HEK293 (cell line): Measurements from ENCODE around the gene SLC16A6.

Experiments used
- CTCF ChIA-PET: fragments of 350-600 bp; formaldehyde crosslinking; extraction: SDS; loops from one replicate; lab custom pipeline; 2021; ENCODE audit warnings: antibody characterized with exemption; lab: Yijun Ruan, JAX
- POLR2A ChIA-PET: fragments of 300-600 bp; formaldehyde crosslinking; extraction: SDS; loops from one replicate; lab custom pipeline; 2020; ENCODE audit warnings: antibody characterized with exemption, inconsistent platforms; lab: Yijun Ruan, JAX
- H3K27ac ChIP-seq: fragments of 200-500 bp; sonication (Bioruptor generic); 2 replicates; pipeline ENCODE4 v1.5.1; 2014; ENCODE audit warnings: low read depth, low read length, control low read depth, inconsistent platforms; ENCODE audit errors: extremely low read depth
- H3K36me3 ChIP-seq, 2 experiments: fragments of 200-500 bp in 1 of 2; sonication (Bioruptor generic) in 1 of 2; 1 replicate in 1 of 2; 2 replicates in 1 of 2; pipeline ENCODE4 v1.5.1; 2014 to 2017; ENCODE audit warnings: inconsistent platforms in 2 of 2, low read length in 2 of 2; ENCODE audit not compliant: control insufficient read depth in 2 of 2, insufficient read depth in 1 of 2
- H3K4me1 ChIP-seq: fragments of 200-500 bp; sonication (Bioruptor generic); 2 replicates; pipeline ENCODE4 v1.5.1; 2014; ENCODE audit warnings: mild to moderate bottlenecking, low read length, inconsistent platforms; ENCODE audit not compliant: control insufficient read depth, insufficient read depth
- H3K4me3 ChIP-seq: 2 replicates; pipeline ENCODE4 v1.5.1; 2011; ENCODE audit warnings: low read depth, mild to moderate bottlenecking, control low read depth, low read length, moderate library complexity
- H3K9me3 ChIP-seq: fragments of 200-500 bp; sonication (Bioruptor generic); 2 replicates; pipeline ENCODE4 v1.5.1; 2014; ENCODE audit warnings: low read depth, low read length, inconsistent platforms; ENCODE audit not compliant: control insufficient read depth, insufficient read depth
- GLI2 ChIP-seq: fragments of 450-650 bp; formaldehyde crosslinking; IDR thresholded peaks from 2 replicates; pipeline ENCODE4; 2017; ENCODE audit warnings: missing biosample characterization, missing genetic modification characterization, low read depth, borderline replicate concordance
- GLI4 ChIP-seq: fragments of 450-650 bp; formaldehyde crosslinking; IDR thresholded peaks from 2 replicates; pipeline ENCODE4 v1.5.1; 2016; ENCODE audit warnings: missing biosample characterization, missing genetic modification characterization
- GLIS2 ChIP-seq: fragments of 450-650 bp; formaldehyde crosslinking; IDR thresholded peaks from 2 replicates; pipeline ENCODE4 v1.5.1; 2016; ENCODE audit warnings: missing biosample characterization, missing genetic modification characterization
- PRDM1 ChIP-seq: fragments of 450-650 bp; formaldehyde crosslinking; IDR thresholded peaks from 2 replicates; pipeline ENCODE4; 2016; ENCODE audit warnings: missing biosample characterization, missing genetic modification characterization
- ZBTB17 ChIP-seq: fragments of 450-650 bp; formaldehyde crosslinking; IDR thresholded peaks from 2 replicates; pipeline ENCODE4 v1.5.1; 2016; ENCODE audit warnings: missing biosample characterization, missing genetic modification characterization
- ZBTB20 ChIP-seq: fragments of 450-650 bp; formaldehyde crosslinking; IDR thresholded peaks from 2 replicates; pipeline ENCODE4 v1.5.1; 2016; ENCODE audit warnings: missing biosample characterization, missing genetic modification characterization
- ZNF112 ChIP-seq: fragments of 450-650 bp; formaldehyde crosslinking; IDR thresholded peaks from 2 replicates; pipeline ENCODE4 v1.5.0; 2017; ENCODE audit warnings: missing biosample characterization, missing genetic modification characterization
- ZNF202 ChIP-seq: fragments of 450-650 bp; formaldehyde crosslinking; IDR thresholded peaks from 2 replicates; pipeline ENCODE4 v1.5.1; 2016; ENCODE audit warnings: missing biosample characterization, missing genetic modification characterization, borderline replicate concordance
- ZNF214 ChIP-seq: fragments of 450-650 bp; formaldehyde crosslinking; IDR thresholded peaks from 2 replicates; pipeline ENCODE4 v1.5.1; 2017; ENCODE audit warnings: missing biosample characterization, mild to moderate bottlenecking, missing genetic modification characterization, borderline replicate concordance
- ZNF223 ChIP-seq: fragments of 450-650 bp; formaldehyde crosslinking; IDR thresholded peaks from 2 replicates; pipeline ENCODE4 v1.5.1; 2016; ENCODE audit warnings: missing biosample characterization, missing genetic modification characterization
- ZNF335 ChIP-seq: fragments of 450-650 bp; formaldehyde crosslinking; conservative IDR thresholded peaks from 2 replicates; pipeline ENCODE4 v1.5.1; 2016; ENCODE audit warnings: missing biosample characterization, missing genetic modification characterization
- ZNF501 ChIP-seq: fragments of 450-650 bp; formaldehyde crosslinking; IDR thresholded peaks from 2 replicates; pipeline ENCODE4 v1.5.1; 2016; ENCODE audit warnings: missing biosample characterization, missing genetic modification characterization
- ZNF596 ChIP-seq: fragments of 450-650 bp; IDR thresholded peaks from 2 replicates; pipeline ENCODE4 v1.5.0; 2018; ENCODE audit warnings: missing biosample characterization, mild to moderate bottlenecking, missing genetic modification characterization, moderate library complexity
- ZNF747 ChIP-seq: fragments of 450-650 bp; formaldehyde crosslinking; IDR thresholded peaks from 2 replicates; pipeline ENCODE4 v1.5.1; 2016; ENCODE audit warnings: missing biosample characterization, missing genetic modification characterization
- ZNF830 ChIP-seq: fragments of 450-650 bp; IDR thresholded peaks from 2 replicates; pipeline ENCODE4 v1.5.0; 2018; ENCODE audit warnings: missing biosample characterization, missing genetic modification characterization, low read depth, mild to moderate bottlenecking, moderate library complexity
- TF ChIP-seq, protein P1 (sequence below): fragments of 450-650 bp; formaldehyde crosslinking; IDR thresholded peaks from 2 replicates; pipeline ENCODE4 v1.5.1; 2016; ENCODE audit warnings: missing biosample characterization, missing genetic modification characterization
- TF ChIP-seq, protein P2 (sequence below): fragments of 450-650 bp; IDR thresholded peaks from 2 replicates; pipeline ENCODE4 v1.5.1; 2018; ENCODE audit warnings: missing biosample characterization, mild to moderate bottlenecking, missing genetic modification characterization
- TF ChIP-seq, protein P3 (sequence below): fragments of 450-650 bp; formaldehyde crosslinking; conservative IDR thresholded peaks from 2 replicates; pipeline ENCODE4 v1.5.1; 2016; ENCODE audit warnings: low read depth, missing biosample characterization, missing genetic modification characterization
- TF ChIP-seq, protein P4 (sequence below): fragments of 450-650 bp; formaldehyde crosslinking; IDR thresholded peaks from 2 replicates; pipeline ENCODE4 v1.5.1; 2016; ENCODE audit warnings: missing biosample characterization, missing genetic modification characterization, low read depth
- TF ChIP-seq, protein P5 (sequence below): fragments of 450-650 bp; formaldehyde crosslinking; IDR thresholded peaks from 2 replicates; pipeline ENCODE4 v1.5.1; 2017; ENCODE audit warnings: missing biosample characterization, missing genetic modification characterization

Gene SLC16A6

DNA sequence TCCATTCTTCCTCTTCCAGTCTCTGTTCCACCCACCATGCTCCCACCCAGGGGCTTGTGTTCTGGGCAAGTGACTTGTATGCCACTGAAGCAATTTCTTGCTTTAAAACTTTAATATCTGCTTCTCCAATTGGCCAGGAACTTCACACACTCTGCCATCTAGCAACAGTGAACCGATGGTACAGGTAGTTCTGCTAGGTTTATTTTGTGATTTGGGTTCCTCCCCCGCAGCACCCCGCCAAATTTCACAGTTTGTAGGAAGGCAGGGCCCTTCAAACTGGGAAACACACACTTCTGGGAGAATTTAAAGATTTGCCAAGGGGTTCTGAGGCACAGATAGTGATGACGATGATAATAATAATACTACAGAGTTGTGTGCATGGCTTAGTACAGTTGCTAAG lies 3.7 kb upstream of the SLC16A6 start (continued):
- TF ChIP-seq, protein P1, sequence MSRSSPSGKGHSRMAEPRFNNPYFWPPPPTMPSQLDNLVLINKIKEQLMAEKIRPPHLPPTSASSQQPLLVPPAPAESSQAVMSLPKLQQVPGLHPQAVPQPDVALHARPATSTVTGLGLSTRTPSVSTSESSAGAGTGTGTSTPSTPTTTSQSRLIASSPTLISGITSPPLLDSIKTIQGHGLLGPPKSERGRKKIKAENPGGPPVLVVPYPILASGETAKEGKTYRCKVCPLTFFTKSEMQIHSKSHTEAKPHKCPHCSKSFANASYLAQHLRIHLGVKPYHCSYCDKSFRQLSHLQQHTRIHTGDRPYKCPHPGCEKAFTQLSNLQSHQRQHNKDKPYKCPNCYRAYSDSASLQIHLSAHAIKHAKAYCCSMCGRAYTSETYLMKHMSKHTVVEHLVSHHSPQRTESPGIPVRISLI (tag by site-specific recombination), result no peak
- TF ChIP-seq, protein P2, sequence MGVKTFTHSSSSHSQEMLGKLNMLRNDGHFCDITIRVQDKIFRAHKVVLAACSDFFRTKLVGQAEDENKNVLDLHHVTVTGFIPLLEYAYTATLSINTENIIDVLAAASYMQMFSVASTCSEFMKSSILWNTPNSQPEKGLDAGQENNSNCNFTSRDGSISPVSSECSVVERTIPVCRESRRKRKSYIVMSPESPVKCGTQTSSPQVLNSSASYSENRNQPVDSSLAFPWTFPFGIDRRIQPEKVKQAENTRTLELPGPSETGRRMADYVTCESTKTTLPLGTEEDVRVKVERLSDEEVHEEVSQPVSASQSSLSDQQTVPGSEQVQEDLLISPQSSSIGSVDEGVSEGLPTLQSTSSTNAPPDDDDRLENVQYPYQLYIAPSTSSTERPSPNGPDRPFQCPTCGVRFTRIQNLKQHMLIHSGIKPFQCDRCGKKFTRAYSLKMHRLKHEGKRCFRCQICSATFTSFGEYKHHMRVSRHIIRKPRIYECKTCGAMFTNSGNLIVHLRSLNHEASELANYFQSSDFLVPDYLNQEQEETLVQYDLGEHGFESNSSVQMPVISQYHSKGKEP (tag by site-specific recombination), result no peak

DNA sequence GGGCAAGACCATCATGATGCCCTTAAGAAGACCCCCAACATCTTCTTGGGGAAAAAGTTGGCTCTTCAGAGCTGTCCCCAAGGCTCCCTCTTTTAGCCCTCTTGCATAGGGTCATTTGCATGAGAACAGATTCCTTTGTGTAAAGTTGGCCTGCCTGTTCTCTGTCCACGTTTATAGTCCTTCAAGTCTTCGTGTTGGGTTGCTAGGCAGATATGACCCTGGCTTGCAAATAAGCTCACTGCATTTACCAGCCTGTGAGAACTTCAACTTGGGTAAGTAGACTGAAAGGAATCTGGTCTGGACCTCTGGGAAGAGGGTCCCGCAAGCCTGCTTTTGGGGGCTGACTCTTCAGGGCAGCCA lies 3.2 kb upstream of the SLC16A6 start:
- ChIA-PET POLR2A (no interaction called here), CTCF (interaction anchor here (1.0 to 1.3 kb wide), 3 partner anchors 105 to 142 kb away, joined by 3 to 4 read pairs (median 3); no protein-coding TSS in a partner anchor)
- no peak overlapping the region for H3K4me3 ChIP-seq
- TF ChIP-seq ZNF202 (tag by site-specific recombination), result no peak
- TF ChIP-seq, protein P3, sequence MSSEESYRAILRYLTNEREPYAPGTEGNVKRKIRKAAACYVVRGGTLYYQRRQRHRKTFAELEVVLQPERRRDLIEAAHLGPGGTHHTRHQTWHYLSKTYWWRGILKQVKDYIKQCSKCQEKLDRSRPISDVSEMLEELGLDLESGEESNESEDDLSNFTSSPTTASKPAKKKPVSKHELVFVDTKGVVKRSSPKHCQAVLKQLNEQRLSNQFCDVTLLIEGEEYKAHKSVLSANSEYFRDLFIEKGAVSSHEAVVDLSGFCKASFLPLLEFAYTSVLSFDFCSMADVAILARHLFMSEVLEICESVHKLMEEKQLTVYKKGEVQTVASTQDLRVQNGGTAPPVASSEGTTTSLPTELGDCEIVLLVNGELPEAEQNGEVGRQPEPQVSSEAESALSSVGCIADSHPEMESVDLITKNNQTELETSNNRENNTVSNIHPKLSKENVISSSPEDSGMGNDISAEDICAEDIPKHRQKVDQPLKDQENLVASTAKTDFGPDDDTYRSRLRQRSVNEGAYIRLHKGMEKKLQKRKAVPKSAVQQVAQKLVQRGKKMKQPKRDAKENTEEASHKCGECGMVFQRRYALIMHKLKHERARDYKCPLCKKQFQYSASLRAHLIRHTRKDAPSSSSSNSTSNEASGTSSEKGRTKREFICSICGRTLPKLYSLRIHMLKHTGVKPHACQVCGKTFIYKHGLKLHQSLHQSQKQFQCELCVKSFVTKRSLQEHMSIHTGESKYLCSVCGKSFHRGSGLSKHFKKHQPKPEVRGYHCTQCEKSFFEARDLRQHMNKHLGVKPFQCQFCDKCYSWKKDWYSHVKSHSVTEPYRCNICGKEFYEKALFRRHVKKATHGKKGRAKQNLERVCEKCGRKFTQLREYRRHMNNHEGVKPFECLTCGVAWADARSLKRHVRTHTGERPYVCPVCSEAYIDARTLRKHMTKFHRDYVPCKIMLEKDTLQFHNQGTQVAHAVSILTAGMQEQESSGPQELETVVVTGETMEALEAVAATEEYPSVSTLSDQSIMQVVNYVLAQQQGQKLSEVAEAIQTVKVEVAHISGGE (tag by site-specific recombination), result no peak
- TF ChIP-seq ZNF747 (tag by site-specific recombination), result no peak
- H3K36me3 ChIP-seq, result no peaks in the 10 kb centered on the region
- H3K9me3 ChIP-seq, result no peaks in the 10 kb centered on the region
- H3K27ac ChIP-seq, result no peak overlapping the region
- H3K4me1 ChIP-seq, result peaks cover 7% of the 10 kb centered on the region; the same call in 1 of the 2 replicates

DNA sequence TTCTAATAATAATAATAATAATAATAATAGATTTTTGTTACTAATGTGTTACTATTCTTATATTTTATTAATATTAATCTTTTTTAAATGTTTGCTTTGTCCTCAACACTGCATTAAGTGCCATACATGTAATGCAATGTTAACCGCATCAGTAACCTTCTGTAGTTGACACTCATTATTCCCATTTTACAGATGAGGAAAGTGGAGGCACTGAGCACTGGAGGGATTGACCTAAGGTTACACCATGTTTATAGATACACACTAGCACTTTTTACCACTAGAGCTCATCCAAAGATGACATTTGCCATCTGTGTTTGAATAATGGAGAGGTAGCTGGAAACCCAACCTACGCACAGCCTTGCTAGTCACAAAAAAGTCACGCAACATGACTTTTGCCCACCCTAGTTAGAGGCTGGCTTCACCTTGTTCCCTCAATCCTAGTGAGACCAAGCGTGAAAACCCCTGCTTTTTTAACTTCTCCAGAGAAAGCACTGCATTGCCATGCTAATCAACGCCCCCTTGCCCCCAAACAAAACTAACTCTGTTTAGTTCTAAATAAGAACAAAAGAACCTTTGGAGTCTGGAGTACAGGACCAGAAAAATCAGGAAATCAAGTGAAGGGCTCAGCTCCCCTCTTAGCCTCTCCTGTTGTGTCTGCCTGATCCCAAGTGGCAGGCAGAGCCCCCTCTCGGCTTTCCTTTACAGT lies 2.7 kb upstream of the SLC16A6 start:
- Histone ChIP-seq H3K4me3 (no peak overlapping the region), H3K9me3 (no peaks in the 10 kb centered on the region), H3K27ac (no peak overlapping the region), H3K4me1 (peaks cover 7% of the 10 kb centered on the region; the same call in 1 of the 2 replicates), H3K36me3 (no peaks in the 10 kb centered on the region)
- ChIA-PET CTCF (interaction anchor here (0.9 to 1.6 kb wide), 6 partner anchors 18 to 142 kb away, joined by 3 to 18 read pairs (median 4); no protein-coding TSS in a partner anchor), POLR2A (no interaction called here)
- no peak for TF ChIP-seq ZNF830
- no peak for TF ChIP-seq ZNF501
- TF ChIP-seq ZNF214 (tag by site-specific recombination), result no peak
- TF ChIP-seq, protein P4, sequence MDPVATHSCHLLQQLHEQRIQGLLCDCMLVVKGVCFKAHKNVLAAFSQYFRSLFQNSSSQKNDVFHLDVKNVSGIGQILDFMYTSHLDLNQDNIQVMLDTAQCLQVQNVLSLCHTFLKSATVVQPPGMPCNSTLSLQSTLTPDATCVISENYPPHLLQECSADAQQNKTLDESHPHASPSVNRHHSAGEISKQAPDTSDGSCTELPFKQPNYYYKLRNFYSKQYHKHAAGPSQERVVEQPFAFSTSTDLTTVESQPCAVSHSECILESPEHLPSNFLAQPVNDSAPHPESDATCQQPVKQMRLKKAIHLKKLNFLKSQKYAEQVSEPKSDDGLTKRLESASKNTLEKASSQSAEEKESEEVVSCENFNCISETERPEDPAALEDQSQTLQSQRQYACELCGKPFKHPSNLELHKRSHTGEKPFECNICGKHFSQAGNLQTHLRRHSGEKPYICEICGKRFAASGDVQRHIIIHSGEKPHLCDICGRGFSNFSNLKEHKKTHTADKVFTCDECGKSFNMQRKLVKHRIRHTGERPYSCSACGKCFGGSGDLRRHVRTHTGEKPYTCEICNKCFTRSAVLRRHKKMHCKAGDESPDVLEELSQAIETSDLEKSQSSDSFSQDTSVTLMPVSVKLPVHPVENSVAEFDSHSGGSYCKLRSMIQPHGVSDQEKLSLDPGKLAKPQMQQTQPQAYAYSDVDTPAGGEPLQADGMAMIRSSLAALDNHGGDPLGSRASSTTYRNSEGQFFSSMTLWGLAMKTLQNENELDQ, result no peak
- TF ChIP-seq ZBTB17, result no peak
- no peak for TF ChIP-seq GLI2 (tag by site-specific recombination)
- TF ChIP-seq ZBTB20, result no peak
- no peak for TF ChIP-seq GLI4 (tag by site-specific recombination)
- TF ChIP-seq ZNF596 (tag by site-specific recombination), result no peak
- TF ChIP-seq, protein P5, sequence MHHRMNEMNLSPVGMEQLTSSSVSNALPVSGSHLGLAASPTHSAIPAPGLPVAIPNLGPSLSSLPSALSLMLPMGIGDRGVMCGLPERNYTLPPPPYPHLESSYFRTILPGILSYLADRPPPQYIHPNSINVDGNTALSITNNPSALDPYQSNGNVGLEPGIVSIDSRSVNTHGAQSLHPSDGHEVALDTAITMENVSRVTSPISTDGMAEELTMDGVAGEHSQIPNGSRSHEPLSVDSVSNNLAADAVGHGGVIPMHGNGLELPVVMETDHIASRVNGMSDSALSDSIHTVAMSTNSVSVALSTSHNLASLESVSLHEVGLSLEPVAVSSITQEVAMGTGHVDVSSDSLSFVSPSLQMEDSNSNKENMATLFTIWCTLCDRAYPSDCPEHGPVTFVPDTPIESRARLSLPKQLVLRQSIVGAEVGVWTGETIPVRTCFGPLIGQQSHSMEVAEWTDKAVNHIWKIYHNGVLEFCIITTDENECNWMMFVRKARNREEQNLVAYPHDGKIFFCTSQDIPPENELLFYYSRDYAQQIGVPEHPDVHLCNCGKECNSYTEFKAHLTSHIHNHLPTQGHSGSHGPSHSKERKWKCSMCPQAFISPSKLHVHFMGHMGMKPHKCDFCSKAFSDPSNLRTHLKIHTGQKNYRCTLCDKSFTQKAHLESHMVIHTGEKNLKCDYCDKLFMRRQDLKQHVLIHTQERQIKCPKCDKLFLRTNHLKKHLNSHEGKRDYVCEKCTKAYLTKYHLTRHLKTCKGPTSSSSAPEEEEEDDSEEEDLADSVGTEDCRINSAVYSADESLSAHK (tag by site-specific recombination), result no peak
- no peak for TF ChIP-seq ZNF112 (tag by site-specific recombination)
- TF ChIP-seq PRDM1, result no peak
- TF ChIP-seq GLIS2, result no peak
- no peak for TF ChIP-seq ZNF223 (tag by site-specific recombination)
- no peak for TF ChIP-seq ZNF335
